Transverse colon (tissue), 4 donors: Measurements from ENCODE around the gene PANK4. TPM values are rescaled to one million over a fixed set of nuclear protein-coding genes. Genes with fewer than 3 reads are reported as not detected.

Experiments
- DNase-seq: peaks from one replicate; pipeline ENCODE4 v3.0.0-alpha.2; 2019
- H3K27ac ChIP-seq, 4 donors: fragments of 200-600 bp; sonication (generic); 2 replicates each; pipeline ENCODE4 v1.5.1; 2016 to 2018; ENCODE audit warnings: inconsistent platforms in 4 of 4
- H3K27me3 ChIP-seq: fragments of 200-600 bp; sonication (generic); 2 replicates; pipeline ENCODE4 v1.5.1; 2017; ENCODE audit warnings: inconsistent platforms
- H3K36me3 ChIP-seq, 4 donors: fragments of 200-600 bp; sonication (generic); 2 replicates each; pipeline ENCODE4 v1.5.1; 2017 to 2019; ENCODE audit warnings: inconsistent platforms in 4 of 4
- H3K4me1 ChIP-seq, 4 donors: fragments of 200-600 bp; sonication (generic); 2 replicates each; pipeline ENCODE4 v1.5.1; 2017 to 2020; ENCODE audit warnings: inconsistent platforms in 4 of 4
- H3K4me3 ChIP-seq, 4 donors: fragments of 200-600 bp; sonication (generic); 1 replicate in 1 of 4; 2 replicates in 3 of 4; pipeline versions ENCODE4 v1.5.1 to v1.6.1; 2017 to 2019; ENCODE audit warnings: inconsistent platforms in 4 of 4
- H3K9me3 ChIP-seq, 2 donors: fragments of 200-600 bp; sonication (generic); 2 replicates each; pipeline ENCODE4 v1.5.1; 2017 to 2019; ENCODE audit warnings: inconsistent platforms in 2 of 2
- CTCF ChIP-seq, 5 experiments: fragments of 200-600 bp in 3 of 5; fragments of 450-650 bp in 2 of 5; sonication (generic) in 3 of 5; IDR thresholded peaks; 1 replicate in 2 of 5; 2 replicates in 3 of 5; pipeline ENCODE4 v1.5.1; 2016 to 2017; ENCODE audit warnings: antibody characterized with exemption in 5 of 5, inconsistent platforms in 3 of 5, mild to moderate bottlenecking in 2 of 5, moderate library complexity in 1 of 5
- EP300 ChIP-seq: sonication (generic); formaldehyde crosslinking; IDR thresholded peaks from one replicate; pipeline ENCODE4 v1.6.1; 2017; ENCODE audit warnings: antibody characterized with exemption, low read depth
- POLR2A ChIP-seq: fragments of 450-650 bp; IDR thresholded peaks from one replicate; pipeline ENCODE4 v1.6.1; 2016; ENCODE audit warnings: antibody characterized with exemption, mild to moderate bottlenecking, moderate library complexity
- POLR2AphosphoS5 ChIP-seq, 3 donors: sonication (generic); formaldehyde crosslinking; IDR thresholded peaks; one replicate each; pipeline ENCODE4 v1.6.1; 2016; ENCODE audit warnings: antibody characterized with exemption in 3 of 3
- WGBS, 2 donors: methylation state at CpG; one replicate each; pipeline ENCODE4 v1.1.5; 2018; ENCODE audit warnings: low coverage in 1 of 2; 5-methylcytosine and 5-hydroxymethylcytosine counted together
- in situ Hi-C, 4 donors: fragments of 200-750 bp; cut with MboI; loops; one replicate each; pipeline versions ENCODE4 v1.15.0 to v1.15.1; 2017; ENCODE audit warnings: low sequenced_read_pairs in 3 of 4, low pct_ligation_motif_present in 1 of 4, low pct_unique_long_range_greater_than_20kb in 1 of 4
- intact Hi-C: fragments of 100-400 bp; cut with DNase I; formaldehyde crosslinking; loops from one replicate; pipeline ENCODE4 v1.15.1; 2023; ENCODE audit warnings: low total_unique reads
- total RNA-seq, 4 donors: library from RNA; depleted of rRNA; stranded (reverse); fragments of >200 nt; gene quantifications; one replicate each; pipeline ENCODE4 v1.1.0, GENCODE V29; 2016

Gene PANK4
- total RNA-seq, 4 donors from 2014 or later = 41.1 to 58.3 (median 47.3) TPM

GRCh38 chr1:2497891-2498290 is 28.5 kb downstream of the PANK4 start:
- Histone ChIP-seq H3K36me3 (no peaks in the 10 kb centered on the region), H3K27me3 (peaks cover 28% of the 10 kb centered on the region), H3K9me3 (no peaks in the 10 kb centered on the region), H3K27ac (no peak overlapping the region), H3K4me3 (no peak overlapping the region), H3K4me1 (peaks cover 0 to 3% (median 1%) of the 10 kb centered on the region in 4 donors)
- 20 to 50% methylated on average over 1 to 3 of the region's 4 CpGs for WGBS, 2 donors
- DNase-seq = no peak
- intact Hi-C loops (no loop called here), in situ Hi-C loops (no loop called here)
- TF ChIP-seq CTCF (IDR thresholded peaks at IDR 0.05) (no peak), EP300 (no peak), POLR2AphosphoS5 (IDR thresholded peaks at IDR 0.05) (no peak), POLR2A (no peak)

DNA sequence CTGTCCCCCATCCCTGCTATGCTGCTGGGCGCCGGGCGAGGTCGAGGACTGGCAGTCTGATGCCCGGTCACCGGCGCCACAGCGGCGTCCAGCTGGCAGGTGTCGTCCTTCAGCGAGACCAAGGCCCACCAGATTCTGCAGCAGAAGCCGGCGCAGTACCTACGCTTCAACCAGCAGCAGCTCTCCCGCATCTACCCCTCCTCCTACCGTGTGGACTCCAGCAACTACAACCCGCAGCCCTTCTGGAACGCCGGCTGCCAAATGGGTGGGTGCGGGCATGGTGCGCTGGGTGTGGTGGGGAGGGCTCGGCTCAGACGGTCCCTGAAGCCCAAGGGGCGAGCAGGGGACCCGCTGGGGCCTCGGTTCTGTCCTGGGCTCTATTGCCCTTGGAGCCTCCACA is 29.6 kb downstream of the PANK4 start:
- WGBS, 2 donors = 89% methylated on average over 26 of the region's 26 CpGs; no CpG with 5 or more reads in 1 of the 2 donors
- Histone ChIP-seq H3K9me3 (no peaks in the 10 kb centered on the region), H3K27me3 (peaks cover 26% of the 10 kb centered on the region), H3K27ac (no peak overlapping the region), H3K4me1 (peaks cover 0 to 3% (median 1%) of the 10 kb centered on the region in 4 donors), H3K36me3 (no peaks in the 10 kb centered on the region), H3K4me3 (no peak overlapping the region)
- intact Hi-C loops (no loop called here), in situ Hi-C loops (no loop called here)
- TF ChIP-seq EP300 (no peak), POLR2A (no peak), POLR2AphosphoS5 (IDR thresholded peaks at IDR 0.05) (no peak), CTCF (IDR thresholded peaks at IDR 0.05) (no peak)
- no peak for DNase-seq

DNA sequence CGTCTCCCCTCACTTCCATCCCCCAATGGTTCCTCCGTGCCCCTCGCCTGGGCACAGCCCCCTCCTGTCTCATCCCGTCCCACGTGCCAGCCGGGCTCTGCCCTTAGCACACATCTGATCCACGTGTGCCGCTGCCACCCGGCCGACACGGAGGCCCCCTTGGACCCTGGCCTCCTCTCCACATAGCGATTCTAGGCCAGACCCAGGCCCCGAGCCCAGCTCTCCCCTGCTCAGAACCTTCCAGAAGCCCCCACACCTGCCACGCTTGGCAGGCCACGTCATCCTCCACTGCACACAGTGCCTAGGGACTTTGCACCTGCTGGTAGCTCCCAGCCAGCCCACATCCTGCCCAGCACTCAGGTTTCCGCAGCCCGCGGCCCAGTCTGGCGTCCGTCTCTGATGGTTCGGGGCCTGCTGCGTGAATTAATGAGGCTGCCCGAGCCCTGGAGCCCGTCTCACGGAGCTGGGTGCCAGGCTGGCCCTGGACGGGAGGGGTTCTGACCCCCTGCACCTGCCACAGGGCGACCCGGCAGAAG is 30.2 kb downstream of the PANK4 start:
- peak; percentile 19 for DNase-seq
- in situ Hi-C loops (no loop called here), intact Hi-C loops (no loop called here)
- Histone ChIP-seq H3K4me3 (no peak overlapping the region), H3K9me3 (no peaks in the 10 kb centered on the region), H3K27me3 (peaks cover 22% of the 10 kb centered on the region), H3K4me1 (peaks cover 0 to 3% (median 1%) of the 10 kb centered on the region in 4 donors), H3K27ac (no peak overlapping the region), H3K36me3 (no peaks in the 10 kb centered on the region)
- 79 to 85% methylated on average over 8 to 25 of the region's 28 CpGs for WGBS, 2 donors
- TF ChIP-seq POLR2A = no peak
- no peak for TF ChIP-seq CTCF (IDR thresholded peaks at IDR 0.05)
- TF ChIP-seq EP300 = no peak
- TF ChIP-seq POLR2AphosphoS5 (IDR thresholded peaks at IDR 0.05) = no peak

GRCh38 chr1:2495546-2495945 is 30.9 kb downstream of the PANK4 start:
- Histone ChIP-seq H3K9me3 (no peaks in the 10 kb centered on the region), H3K27ac (no peak overlapping the region), H3K27me3 (peaks cover 19% of the 10 kb centered on the region), H3K36me3 (no peaks in the 10 kb centered on the region), H3K4me3 (no peak overlapping the region), H3K4me1 (peaks cover 0 to 3% (median 1%) of the 10 kb centered on the region in 4 donors)
- TF ChIP-seq CTCF (IDR thresholded peaks at IDR 0.05) (no peak), POLR2AphosphoS5 (IDR thresholded peaks at IDR 0.05) (no peak), POLR2A (no peak), EP300 (no peak)
- intact Hi-C loops = no loop called here
- 85% methylated on average over 10 of the region's 12 CpGs; no CpG with 5 or more reads in 1 of the 2 donors for WGBS, 2 donors
- no peak for DNase-seq
- in situ Hi-C loops = no loop called here
